Right renal pelvis (tissue), 4 donors: Measurements from ENCODE around the gene PDZD2. TPM values are rescaled to one million over a fixed set of nuclear protein-coding genes. Genes with fewer than 3 reads are reported as not detected.
A peak's percentile ranks its signal among the peaks of the same experiment; 100 is the strongest.

Experiments
- DNase-seq, 4 donors: peaks; one replicate each; pipeline ENCODE4 v3.0.0-alpha.2; 2013; ENCODE audit warnings: low read depth in 4 of 4, low spot score in 3 of 4, missing footprints in 1 of 4
- polyA plus RNA-seq, 4 donors: library from polyadenylated mRNA; unstranded; fragments of 120-200 nt; gene quantifications; one replicate each; pipeline ENCODE4 v1.2.1, GENCODE V29; 2013; ENCODE audit not compliant: insufficient read length in 4 of 4

Gene PDZD2
- polyA plus RNA-seq, 4 donors = 14.9 to 21.5 (median 19.9) TPM

DNA sequence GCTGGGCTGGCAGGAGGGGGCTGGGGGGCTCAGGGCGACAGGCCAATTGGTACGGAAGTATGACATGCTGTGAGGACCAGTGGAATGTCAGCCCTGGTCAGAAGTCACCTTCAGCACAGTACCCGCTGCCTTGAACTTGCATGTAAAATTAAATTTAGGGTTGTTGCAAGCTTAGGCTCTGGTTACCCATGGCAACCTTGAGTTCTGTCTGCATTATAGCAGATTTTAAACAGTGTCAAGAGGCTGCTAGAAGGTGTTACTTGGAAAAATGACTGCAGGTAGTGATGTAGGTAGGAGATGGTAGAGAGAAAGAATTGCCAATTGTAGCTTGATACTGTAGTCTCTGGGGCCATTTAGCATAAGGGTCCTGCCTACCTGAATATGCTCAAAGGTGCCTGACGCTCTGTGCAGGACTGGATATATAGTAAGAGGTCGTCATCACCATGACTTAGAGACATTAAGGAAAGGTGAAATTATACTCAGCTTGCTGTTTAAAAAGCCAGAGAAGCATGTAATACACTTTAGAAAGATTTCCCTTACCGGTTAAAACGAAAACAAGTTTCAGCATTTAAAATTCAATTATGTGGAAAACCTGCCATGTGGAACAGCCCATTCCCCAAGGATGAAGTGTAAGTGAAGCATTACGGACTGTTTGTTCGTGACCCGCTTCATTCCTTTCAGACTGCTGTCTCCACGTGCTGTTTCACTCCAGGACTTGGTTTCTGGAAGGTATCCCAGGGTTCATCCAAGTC is 169.0 kb downstream of the PDZD2 start:
- DNase-seq = no peak

DNA sequence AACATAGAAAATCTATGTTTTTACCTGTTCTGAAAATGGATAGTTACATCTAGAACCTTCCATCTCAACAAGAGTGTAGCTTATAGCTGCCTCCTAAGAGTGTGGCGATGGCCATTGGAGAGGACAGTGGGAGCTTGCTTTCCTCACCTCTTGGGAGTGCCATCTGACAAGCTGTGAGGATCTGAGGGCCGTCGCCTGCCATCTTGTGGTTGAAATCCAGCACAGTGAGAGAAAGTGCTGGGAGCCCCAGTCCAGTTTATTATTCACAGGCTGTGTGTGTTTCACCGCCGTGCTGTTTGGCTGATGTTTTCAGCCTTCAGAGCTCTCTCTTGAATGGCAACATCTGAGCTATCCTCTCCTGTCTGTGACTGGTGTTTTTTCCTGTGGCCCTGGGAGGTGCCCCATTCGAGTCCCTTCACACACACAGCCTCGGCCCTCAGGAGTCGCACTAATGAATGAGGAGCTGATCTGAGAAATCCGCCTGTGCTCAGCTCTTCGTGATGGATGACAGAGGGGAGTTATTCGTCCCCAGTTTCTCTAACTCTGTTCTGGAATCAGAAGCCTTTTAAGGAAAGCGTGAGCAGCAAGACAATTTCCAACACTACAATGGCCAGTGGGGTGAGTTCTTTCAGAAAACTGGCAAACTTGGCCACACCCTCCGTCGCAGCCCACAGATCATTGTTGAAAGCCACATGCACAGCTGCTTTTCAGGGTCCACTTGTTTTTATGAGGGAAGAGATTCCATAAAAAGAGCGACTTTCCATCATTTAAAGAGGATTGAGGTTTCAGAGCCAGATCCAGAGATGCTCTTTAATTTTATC is 170.3 kb downstream of the PDZD2 start:
- peak; percentile 53 to 73 (median 62) for DNase-seq

DNA sequence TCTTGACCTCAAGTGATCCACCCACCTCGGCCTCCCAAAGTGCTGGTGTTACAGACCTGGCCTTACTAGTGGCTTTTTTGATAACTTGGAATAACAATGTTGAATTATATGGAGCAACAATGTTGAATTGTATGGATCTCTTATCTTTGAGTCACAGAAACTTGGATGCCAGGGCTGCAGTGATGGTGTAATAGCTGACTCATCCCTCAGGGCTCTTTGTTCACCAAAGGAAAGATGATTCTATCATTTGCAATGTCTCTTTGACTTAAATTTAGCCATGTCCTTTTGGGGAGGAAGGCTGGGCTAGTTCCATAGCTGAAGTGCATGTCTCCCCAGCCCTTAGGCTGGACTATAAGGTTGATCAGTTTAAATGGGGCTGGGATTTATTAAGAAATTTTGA is 172.3 kb downstream of the PDZD2 start:
- DNase-seq = no peak

DNA sequence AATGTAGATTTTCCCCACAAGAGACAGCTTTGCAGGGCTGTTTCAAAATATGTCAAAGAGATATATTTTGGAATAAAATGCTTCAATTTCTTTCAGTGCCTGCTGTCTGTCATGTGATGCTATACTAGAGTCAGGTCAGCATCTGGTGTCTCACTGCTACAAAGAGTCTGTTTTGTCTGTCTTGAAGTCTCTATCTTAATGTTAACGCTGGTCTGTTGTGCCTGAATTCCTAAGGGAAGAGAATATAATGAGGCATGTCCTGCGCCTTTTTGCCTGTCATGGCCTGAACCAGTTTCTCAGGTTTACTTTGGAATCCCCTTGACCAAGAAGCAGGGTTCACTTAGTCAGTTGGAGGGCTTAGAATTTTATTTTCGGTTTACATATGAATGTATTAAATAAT is 176.4 kb downstream of the PDZD2 start:
- DNase-seq = no peak

DNA sequence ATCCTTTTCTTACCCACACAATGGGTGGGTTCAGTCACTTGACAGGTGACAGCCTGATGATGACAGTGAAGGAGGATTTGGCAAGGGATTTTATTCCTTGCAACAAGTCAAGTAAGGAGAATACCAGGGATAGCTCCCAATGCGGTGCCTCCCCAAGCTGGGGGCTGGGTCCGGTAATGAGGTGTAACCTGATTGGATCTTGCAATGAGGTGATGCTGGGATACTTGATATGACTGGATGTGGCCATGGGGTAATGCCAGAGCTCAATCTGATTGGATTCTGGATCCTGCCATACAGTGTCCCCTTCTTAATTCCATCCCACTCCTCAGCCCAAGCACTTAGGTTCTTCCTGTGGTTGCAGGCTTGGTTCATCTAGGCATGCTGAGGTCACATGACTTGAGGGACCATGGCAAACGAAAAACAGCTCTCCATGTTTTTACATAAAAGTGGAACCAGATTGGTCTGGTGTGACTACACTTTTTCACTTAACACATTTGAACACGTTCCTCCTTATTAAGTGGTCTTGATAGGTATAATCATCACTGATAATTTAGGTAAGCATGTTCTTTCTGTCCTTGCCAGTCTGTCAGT is 181.1 kb downstream of the PDZD2 start:
- DNase-seq = no peak

DNA sequence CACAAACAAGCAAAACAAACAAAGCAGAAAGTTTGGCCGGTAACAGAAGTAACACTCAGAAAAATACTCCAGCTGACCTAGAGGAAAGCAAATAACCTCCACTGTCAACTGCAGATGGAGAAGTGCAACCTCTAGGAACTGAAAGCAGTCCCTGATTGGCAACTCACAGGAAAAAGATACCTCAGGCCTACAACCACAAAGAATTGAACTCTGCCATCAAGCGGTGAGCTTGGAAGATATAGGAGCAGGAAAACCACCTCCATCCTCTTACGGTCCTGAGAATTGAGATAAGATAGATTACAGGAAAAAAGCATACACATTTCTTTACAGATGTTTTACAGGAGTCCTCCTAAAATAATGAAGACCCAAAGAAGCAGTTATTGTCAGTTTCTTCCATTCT is 184.5 kb downstream of the PDZD2 start:
- DNase-seq = no peak

DNA sequence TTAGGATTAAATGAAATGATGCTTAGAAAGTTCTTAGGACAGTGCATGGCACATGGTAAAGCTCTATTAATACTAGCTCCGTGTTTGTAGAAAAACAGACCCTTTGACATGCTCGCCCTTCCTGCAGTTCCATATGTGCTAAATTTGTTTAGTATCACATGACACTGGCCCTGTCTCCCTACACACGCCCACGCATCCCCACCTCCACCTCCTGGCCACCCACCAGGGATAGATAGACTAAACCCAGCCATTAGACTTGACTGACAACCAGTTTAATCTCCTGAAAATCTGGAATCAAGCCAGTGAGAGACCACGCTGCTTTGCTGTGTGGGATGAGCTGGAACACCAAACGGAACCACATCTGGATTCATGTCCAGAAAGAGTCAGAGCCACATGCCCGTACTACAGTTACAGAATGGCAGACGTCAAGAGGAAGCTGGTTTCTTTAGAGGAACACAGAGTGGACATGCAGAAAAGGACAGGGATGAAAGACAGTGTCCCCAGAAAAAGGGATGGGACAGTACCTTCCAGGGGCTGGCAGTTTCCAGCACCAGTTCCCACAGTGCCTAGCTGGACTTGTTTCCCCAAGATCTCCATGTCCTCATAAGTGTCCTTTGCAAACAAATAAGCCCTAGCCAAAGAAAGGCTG is 186.1 kb downstream of the PDZD2 start:
- DNase-seq = no peak

DNA sequence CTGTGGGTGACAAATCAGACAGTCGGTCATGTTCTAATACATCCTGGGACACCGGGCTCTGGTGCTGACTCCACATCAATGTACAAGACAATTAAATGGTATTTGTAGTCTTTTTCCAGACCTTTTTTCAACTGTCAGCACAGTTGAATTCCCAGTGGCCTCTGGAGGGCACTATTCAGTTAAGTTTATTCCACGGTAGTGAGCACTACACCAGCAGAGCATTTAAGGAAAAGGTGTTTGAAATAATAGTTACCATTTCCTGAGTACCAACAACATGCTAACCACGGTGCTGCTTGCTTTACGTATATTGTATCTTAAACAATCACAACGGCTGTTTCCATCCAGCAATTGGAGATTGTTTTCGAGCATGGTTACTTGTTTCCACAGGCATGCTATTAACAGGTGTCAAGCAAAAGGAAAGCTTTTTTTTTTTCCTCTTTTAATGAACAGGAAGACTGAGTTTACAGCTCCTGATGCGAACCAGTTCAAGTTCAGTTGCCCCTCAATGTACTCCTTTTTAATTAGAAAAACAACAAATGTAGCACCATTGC is 186.7 kb downstream of the PDZD2 start:
- DNase-seq = peak; percentile 45 to 60 (median 49)

DNA sequence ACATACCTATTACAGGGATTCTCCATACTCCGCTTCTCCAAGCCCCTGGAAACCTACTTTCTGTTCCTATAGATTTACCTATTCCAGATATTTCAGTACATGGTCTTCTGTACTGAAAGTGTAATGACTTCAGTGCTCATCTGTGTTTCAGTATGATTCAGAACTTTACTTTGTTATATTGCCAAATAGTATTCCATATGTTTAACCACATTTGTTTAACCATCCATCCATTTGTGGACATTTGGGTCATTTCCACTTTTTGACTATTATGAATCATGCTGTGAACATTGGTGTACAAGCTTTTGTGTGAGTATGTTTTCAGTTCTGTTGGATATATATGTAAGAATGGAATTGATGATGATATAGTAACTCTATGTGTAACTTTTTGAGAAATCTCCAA is 188.9 kb downstream of the PDZD2 start:
- no peak for DNase-seq

DNA sequence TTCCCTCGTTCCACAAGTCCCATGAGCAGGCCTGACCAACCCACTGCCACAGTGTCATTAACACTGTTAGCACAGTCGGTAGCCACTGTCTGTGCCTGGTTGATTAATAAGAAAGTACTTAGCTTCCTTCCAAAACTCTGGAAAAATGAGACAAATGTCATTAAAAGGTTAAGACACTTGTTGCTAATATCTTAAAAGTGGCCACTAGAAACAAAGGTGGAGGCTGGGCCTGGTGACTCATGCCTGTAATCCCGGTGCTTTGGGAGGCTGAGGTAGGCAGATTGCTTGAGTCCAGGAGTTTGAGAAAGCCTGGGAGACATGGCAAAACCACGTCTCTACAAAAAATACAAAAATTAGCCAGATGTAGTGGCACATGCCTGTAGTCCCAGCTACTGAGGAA is 194.0 kb downstream of the PDZD2 start:
- DNase-seq = no peak

DNA sequence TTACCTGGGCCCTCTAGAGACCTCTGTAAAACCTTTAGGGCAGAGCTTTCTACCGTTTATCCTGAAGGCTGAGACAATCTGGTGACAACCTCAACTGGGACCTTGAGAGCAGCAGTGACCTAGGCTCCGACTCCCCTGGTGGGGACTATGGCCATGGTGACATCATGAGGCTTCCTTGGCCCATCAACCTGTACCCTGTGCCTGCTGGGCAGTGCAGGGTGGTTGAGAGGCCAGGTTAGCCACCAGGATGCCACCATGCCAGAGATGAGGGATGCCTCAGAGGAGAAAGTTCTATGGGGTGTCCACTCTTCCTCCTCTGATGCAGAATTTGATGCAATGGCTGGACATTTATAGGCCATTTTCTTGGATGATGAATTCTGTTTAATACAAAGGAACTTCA is 194.8 kb downstream of the PDZD2 start:
- no peak for DNase-seq

DNA sequence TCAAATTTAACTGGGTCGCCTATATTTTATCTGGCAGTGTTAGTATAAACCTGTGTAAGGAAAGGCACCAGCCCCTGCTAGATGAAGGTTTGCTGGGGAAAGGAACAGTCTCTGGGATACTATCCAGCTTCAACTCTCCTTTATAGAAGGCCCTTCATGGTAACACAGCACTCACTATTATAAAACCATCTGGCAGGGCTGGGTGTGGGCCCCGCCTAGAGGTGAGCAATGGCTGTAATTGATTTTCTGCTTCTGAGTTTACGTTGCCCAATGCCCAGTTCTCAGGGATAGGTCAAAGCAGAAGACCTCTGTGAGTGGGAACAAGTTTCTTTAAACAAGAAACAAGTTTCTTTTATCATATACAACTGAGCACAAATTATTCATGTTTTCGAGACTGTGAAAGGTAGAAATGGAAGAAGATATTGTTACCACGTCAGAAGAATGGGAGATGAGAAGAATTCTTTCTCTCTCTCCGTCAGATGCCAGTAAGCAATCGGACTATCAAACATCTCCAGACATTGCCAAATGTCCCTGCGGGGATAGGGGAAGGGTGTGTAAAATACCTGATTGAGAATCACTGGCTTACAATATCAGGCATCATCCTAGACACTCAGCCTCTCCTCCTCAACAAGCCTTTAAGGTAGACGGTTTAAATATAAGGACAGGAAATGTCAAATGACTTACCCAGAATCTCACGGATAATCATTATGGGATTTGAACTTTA is 205.9 kb downstream of the PDZD2 start:
- no peak for DNase-seq

DNA sequence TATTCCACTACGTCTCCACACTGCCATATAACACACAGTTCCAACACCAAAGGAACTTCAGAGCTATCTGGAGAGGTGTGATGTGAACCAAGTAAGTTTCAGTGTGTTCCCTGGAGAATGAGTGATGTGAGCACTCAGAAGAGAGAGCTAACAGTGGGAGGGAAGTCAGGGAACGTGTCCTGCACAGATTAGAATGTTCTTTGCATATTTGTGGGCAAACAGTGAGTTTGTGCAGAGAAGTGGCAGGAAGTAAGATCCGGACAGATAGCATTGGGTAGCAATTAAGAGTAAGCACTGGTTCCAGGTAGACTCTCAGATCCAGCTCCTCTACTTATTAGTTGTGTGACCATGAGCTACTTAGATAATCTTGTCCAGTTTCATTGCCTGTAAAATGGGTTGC is 206.4 kb downstream of the PDZD2 start:
- DNase-seq = no peak

DNA sequence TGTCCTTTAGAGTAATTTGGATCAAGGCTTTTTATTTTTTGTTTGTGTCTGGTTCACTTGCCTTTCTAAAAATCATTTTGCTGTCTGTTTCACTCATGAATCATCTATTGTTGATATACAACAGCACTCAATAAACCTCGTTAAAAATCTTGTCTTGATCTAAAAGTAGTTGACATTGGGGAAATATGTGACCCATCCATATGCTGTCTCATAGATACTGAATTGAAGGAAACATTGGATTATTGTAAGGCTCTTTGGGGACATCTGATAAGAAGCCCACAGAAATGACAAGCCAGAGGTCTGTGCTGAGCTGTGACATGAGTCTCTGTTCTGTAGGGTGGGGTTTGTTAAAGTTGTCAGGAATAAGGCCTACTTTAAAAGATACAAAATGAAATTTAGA is 208.0 kb downstream of the PDZD2 start:
- DNase-seq = no peak

DNA sequence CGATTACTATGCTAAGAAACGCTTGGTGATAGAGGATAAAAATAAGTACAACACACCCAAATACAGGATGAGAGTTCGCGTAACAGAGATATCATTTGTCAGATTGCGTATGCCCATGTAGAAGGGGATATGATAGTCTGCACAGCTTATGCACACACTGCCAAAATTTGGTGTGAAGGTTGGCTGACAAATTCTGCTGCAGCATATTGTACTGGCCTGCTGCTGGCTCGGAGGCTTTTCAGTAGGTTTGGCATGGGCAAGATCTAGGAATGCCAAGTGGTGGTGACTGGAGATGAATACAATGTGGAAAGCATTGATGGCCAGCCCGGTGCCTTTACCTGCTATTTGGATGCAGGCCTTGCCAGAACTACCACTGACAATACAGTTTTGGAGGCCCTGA is 208.4 kb downstream of the PDZD2 start:
- DNase-seq = no peak

DNA sequence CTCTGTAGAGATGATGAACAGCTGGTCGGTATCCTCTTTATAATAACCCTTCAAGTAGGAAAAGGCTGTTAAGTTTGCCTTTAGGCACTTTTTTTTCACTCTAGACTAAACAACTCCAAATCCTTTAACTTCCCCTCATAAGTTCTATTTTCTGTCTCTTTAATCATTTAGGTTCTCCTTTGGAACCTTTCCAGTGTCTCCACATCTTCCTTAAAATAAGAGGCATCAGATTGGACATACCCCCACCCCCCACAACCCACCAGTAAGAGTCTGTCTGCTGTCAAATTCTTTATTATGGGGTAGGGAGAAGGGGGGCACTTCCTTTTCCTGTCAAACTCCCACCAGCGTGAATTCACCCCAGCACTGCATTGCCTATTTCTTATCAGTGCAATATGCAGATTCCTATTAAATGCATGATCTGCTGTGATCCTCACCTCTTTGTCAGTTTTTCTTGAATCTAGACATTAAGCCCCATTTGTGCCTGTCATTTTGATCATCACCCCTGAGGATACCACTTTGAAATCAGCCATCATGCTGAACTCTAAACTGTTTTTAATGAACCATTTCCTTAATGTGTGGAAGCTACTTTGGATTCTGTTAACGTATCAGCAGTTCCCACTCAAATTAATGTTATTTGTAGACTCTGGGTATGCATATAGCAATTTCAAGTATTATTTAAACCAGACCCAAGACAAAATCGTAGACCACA is 212.2 kb downstream of the PDZD2 start:
- DNase-seq = peak in 2 of 4 donors; percentile 25 to 31

DNA sequence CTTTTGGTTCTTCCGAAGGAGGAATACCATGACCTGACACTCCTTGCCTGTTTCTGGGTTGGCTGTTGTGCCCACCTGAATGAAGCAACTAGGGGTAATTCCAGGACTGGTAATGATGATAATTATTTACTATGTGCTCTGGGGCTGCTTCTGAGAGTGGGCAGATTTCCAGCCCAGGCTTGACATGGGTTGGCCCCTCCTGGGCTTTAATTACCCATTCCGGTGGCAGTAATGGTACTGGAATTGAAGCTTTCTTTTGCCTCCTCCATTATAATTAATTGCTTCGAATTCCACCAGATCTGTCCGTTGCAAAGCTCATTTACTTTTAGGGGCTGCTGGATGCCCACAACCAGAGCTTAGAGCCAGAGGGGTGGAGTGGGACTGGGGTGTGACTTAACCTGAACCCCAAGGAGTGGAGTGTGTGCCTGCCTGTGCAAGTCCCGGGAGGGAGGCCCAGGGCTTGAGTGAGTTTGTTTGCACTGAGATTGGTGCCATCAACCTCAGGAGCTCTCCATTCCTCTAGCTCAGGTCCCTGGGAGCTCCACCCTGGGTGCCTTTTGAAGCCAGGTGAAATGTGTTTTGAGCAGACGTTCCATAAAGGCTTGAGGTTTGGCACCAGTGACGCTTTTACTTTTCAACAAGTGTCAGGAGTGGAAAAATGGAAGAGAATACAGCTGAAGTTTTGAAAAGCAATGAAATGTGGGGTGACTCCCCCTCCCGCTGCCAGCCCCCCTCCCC is 214.6 kb downstream of the PDZD2 start:
- peak in 1 of 4 donors; percentile 10 for DNase-seq

DNA sequence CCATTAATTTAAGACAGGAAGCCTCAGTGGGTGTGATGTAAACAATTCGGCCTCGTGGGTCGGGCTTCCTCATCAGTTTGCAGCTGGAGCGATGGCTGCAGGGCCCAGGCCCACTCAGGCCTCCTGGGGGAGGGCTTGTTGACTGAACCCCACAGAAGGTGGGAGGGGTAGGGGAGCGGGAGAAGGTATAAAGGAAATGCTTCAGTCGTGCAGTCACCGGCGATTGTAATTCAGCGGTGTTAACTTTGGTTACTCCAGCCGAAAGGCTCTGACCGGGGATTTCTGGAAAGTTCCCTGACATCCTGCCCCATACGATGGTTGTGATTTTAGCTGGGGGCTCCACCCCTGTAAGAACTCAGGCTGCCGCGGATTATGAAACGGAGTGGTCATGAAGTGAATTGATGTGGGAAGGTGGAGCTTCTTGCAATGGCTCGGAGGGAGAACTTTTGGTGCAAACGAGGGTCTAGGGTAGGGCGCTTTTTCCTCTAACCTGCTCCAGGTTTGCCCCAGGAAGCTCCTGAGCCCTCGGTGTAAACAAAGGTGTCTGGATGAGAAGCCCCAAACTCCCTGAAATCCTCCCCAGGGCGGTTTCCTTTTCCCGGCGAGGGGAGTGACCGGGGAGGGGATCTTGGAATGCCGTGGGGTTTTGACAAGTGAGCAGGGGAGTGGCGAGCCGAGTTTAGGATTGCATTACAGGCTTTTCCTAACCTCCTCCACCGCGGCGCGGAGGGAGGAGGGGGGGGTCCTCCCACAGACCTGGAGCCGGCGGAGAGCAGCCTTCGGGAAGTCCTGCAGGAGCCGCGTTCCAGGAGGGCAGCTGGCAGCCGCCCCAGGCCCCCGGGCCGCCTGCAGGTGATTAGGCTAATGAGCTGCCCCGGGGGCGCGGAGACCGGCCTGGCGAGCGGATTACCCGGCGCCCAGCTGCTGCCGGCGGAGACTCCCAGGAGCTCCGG is 215.5 kb downstream of the PDZD2 start:
- DNase-seq = peak; percentile 52 to 65 (median 58)
